Activated naive CD4-positive, alpha-beta T cell treated with anti-CD3 and anti-CD28 coated beads, Interleukin-2, amount 50 U/mL, for 72 hours (primary cell): ENCODE measurements around the gene CGNL1. TPM values are rescaled to one million over a fixed set of nuclear protein-coding genes. Genes with fewer than 3 reads are reported as not detected.

Experiments used
- ATAC-seq, 2 donors: fragments of 150-1000 bp; cut with Tn5 transposase; 2 replicates each; pipeline ENCODE4 v1.10.0; 2021; ENCODE audit warnings: mild to moderate bottlenecking in 2 of 2, moderate library complexity in 2 of 2
- DNase-seq, 2 donors: peaks; one replicate each; pipeline ENCODE4 v3.0.0; 2021 to 2022; ENCODE audit warnings: low spot score in 2 of 2
- H3K27ac Mint-ChIP-seq, 2 donors: one replicate each; pipeline ENCODE4 v1.8.0; 2022; ENCODE audit warnings: mild to moderate bottlenecking in 2 of 2, mixed read lengths in 2 of 2
- H3K36me3 Mint-ChIP-seq, 2 donors: one replicate each; pipeline ENCODE4 v1.8.0; 2022; ENCODE audit warnings: mixed read lengths in 2 of 2
- H3K9me3 Mint-ChIP-seq, 2 donors: one replicate each; pipeline ENCODE4 v1.8.0; 2022; ENCODE audit warnings: mixed read lengths in 2 of 2
- total RNA-seq, 2 donors: library from RNA; stranded (reverse); gene quantifications; one replicate each; pipeline ENCODE4 v1.2.3, GENCODE V29; 2022

CGNL1 gene
- total RNA-seq, 2 donors from 2014 or later, result not detected

DNA sequence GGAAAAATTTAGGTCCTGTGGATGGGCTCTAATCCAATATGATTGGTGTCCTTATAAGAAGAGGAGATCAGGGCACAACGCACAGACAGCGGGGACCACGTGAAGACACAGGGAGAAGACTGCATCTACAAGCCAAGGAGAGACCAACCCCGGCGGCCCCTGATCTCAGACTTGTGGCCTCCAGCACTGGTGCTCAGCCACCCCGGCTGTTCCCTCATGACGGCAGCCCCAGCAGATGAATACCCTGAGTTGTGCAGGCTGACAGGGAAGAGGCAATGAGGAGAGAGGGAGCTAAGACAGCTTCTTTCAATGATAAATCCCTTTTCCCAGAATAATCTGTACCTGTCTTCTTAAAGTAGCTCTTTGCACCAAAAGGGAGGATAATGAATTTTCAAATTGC lies 33.3 kb upstream of the CGNL1 start:
- ATAC-seq (no peak), DNase-seq (no peak)
- Mint-ChIP-seq H3K36me3 (no peaks in the 10 kb centered on the region), H3K9me3 (no peaks in the 10 kb centered on the region), H3K27ac (no peak overlapping the region)

DNA sequence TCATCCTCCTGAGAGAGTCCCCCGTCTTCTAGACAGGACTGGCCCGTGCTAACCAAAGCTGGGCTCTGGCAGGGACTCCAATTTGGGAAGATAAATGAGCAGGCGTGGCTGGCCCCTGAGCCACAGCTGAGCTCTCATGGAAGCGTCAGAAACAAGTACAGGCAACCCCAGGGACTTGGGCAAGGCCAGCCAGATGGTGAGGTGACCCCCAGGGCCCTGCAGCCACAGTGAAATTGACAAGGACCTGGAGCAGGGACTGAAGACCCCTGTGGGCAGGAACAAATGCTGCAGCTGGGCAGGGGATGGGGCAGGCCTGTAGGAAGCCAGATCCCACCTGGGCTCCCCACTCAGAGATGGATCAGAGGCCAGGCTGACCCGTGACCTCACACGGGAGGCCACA lies 32.8 kb upstream of the CGNL1 start:
- H3K27ac Mint-ChIP-seq, result no peak overlapping the region
- ATAC-seq (no peak), DNase-seq (no peak)
- H3K36me3 Mint-ChIP-seq, result no peaks in the 10 kb centered on the region
- no peaks in the 10 kb centered on the region for H3K9me3 Mint-ChIP-seq

DNA sequence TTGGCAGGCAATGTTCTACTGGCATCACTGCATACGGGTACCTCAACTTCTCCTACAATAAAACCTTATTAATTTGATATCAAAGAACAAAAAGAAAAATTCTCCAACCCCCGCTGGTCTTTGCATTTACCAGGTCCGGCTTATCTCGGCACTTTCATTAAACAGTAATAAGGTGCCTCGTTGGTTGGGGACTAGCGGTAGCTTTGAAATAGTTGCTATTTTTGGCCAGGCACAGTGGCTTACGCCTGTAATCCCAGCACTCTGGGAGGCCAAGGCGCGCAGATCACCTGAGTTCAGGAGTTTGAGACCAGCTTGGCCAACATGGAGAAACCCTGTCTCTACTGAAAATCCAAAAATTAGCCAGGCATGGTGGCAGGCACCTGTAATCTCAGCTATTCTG lies 32.0 kb upstream of the CGNL1 start:
- Mint-ChIP-seq H3K36me3 (no peaks in the 10 kb centered on the region), H3K9me3 (no peaks in the 10 kb centered on the region), H3K27ac (no peak overlapping the region)
- ATAC-seq (no peak), DNase-seq (no peak)

DNA sequence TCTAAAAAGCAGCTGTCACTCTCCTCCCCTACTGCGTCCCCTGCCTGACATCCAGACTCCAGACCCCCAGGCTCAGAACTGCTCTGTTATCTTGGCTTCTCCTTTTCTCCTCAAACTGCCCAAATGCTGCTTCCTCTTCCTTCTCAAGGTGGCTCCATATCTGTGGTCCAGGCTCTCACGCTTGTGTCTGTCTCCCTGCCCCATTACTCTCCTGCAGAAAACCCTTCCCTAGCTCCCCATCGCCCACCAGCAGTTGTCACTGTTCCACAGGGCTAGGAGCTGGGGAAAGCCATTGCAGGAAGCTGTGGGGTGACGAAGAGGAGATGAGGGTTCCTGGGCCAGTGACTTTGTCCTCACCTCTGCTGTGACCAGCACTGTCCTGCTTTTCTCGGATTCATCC lies 30.7 kb upstream of the CGNL1 start:
- no peak for DNase-seq
- no peak for ATAC-seq
- Mint-ChIP-seq H3K27ac (no peak overlapping the region), H3K36me3 (no peaks in the 10 kb centered on the region), H3K9me3 (no peaks in the 10 kb centered on the region)

DNA sequence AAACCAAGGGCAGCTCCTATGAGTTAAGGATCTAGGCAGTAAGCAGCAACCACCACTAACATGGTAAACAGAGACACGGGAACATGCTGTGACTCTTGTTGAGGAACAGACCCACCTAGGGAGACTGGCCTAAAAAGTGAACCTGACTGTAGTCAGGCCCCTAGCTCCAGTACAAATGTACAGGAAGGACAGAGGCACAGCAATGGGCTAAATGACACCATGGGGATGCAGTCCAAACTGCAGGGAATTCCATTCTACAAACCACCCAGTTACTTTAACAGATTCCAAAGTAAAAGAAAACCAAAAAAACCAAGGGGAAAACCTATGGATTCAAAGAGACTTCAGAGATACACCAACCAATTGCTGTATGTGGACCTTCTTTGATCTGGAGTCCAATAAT lies 28.2 kb upstream of the CGNL1 start:
- DNase-seq, result no peak
- no peak overlapping the region for H3K27ac Mint-ChIP-seq

DNA sequence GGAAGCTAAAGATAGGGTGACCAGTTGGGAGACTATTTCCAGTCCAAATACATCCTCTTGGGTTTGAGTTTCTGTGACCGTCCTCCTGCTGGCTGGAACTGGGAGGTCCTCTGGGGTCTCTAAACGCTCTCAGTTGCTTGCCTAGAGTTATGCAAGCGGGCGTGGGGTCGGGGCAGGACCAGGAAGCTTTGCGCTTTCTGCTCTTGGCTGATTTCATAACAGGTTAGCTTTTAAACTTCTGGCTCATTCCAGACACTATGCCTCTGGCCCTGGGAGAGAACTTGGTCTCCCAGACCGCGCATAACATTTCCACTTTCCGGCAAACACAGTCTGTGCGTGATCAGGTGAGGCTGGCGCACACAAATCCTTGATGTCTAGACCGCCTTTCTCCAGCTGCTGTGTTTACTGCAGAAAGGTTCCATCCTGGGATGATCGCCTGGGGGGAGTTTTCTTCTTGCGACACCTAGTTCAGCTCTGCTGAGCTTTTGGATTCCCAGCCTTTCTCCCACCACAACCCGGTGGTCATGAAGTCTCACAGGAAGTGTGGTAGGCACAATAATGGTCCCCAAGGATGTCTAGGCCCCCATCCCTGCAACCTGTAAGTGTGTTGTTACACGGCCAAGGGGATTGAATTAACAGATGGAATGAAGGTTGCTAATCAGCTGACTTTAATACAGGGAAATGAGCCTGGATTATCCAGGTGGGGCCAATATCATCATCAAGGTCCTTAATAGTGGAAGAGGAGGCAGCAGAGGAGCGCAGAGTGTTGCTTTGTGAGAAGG lies 23.6 kb upstream of the CGNL1 start:
- H3K27ac Mint-ChIP-seq, result no peak overlapping the region
- ATAC-seq, result no peak

More for the DNA sequence above, 28.2 kb upstream of the CGNL1 start:
- ATAC-seq, result no peak
- H3K36me3 Mint-ChIP-seq, result no peaks in the 10 kb centered on the region
- no peaks in the 10 kb centered on the region for H3K9me3 Mint-ChIP-seq

DNA sequence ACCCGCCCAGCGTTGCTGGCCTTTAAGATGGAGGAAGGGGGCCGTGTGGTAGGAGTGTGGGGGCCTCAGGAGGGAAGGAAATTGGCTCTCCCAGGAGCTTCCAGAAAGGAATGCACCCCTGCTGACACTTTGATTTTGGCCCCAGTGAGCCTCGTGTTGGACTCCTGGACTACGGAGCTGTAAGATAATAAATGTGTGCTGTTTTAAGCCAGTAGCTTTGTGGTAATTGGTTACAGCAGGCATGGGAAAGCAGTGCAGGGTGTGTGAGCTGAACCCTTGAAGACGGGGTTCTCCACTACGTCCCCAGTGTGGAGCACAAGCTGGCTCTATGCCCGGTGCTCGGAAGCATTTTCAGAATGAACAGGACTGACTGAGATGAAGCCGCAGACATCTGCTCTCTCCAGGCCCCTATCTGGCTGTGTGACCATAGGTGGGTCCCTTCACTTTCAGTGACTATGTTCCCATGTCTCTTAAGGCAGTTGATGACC lies 22.9 kb upstream of the CGNL1 start:
- H3K36me3 Mint-ChIP-seq, result no peaks in the 10 kb centered on the region
- DNase-seq, result no peak
- no peak overlapping the region for H3K27ac Mint-ChIP-seq
- no peaks in the 10 kb centered on the region for H3K9me3 Mint-ChIP-seq
- no peak for ATAC-seq

More for the DNA sequence above, 23.6 kb upstream of the CGNL1 start:
- DNase-seq, result no peak
- Mint-ChIP-seq H3K36me3 (no peaks in the 10 kb centered on the region), H3K9me3 (no peaks in the 10 kb centered on the region)

DNA sequence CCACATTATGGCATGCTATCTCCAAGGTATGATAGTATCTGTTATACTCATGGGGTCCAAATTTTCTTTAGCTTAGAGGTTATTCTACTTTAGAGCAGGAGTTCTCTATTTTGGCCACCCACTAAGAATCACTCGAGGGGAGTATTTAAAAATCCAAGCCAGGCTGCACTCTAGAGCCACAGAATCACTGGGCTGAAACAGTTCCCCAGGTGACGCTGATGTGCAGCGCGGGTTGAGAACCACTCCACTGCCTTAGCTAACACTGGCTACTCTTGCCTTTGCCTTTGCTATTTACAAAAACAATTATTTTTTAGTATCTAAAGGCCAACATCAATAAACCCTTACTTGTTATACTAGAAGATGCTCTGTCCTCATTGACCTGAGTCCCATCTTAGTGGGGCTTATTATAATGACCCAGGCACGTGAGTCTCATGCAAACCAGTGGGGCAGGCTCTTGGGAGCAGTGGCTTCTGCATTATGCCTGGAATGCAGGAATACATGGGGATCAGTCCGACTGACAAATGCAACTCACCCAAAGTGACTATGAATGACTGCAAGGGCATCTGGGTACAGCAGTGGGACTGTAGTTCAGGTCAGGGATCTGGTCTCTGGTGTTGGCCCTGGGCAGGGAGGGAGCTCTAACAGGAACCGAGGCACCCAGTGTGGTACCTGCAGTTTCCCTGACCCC lies 21.7 kb upstream of the CGNL1 start:
- DNase-seq, result no peak
- Mint-ChIP-seq H3K36me3 (no peaks in the 10 kb centered on the region), H3K27ac (no peak overlapping the region), H3K9me3 (no peaks in the 10 kb centered on the region)
- ATAC-seq, result no peak

DNA sequence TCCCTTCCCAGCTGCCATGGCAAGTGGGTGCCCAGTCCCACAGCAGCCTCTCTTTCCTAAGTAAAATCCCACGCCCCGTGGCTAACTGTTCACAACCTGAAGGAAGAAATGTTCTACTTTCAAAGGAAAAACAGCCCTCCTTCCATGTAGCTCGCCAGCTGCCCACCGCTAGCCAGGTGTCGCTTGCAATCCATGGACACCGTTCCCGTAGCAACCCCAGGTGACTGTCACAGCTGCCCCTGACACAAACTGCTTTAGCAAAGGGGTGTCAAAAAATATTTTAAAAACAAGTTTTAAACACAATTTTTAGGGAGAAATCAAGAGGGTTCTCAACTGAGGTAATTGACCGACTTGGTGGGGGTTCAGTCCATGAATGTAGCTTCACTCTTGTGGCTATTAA lies 21.0 kb upstream of the CGNL1 start:
- DNase-seq, result no peak
- Mint-ChIP-seq H3K9me3 (no peaks in the 10 kb centered on the region), H3K27ac (no peak overlapping the region), H3K36me3 (no peaks in the 10 kb centered on the region)
- no peak for ATAC-seq

DNA sequence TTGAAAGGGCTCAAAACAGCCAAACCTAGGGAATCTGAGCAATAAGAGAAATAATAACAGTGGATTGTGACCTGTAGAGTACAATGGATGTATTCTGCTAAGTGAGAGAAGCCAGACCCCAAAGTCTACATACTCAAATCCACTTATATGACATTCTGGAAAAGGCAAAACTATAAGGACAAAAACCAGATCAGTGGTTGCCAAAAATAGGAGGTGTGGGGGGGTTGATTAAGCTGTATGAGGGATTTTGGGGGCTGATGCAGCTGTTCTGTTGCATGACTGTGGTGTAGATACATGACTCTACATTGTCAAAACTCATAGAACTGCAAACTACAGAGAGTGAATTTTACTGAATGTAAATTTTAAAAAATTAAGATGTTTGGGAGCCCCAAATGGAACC lies 20.1 kb upstream of the CGNL1 start:
- Mint-ChIP-seq H3K27ac (no peak overlapping the region), H3K36me3 (no peaks in the 10 kb centered on the region), H3K9me3 (no peaks in the 10 kb centered on the region)
- ATAC-seq, result no peak
- DNase-seq, result no peak

DNA sequence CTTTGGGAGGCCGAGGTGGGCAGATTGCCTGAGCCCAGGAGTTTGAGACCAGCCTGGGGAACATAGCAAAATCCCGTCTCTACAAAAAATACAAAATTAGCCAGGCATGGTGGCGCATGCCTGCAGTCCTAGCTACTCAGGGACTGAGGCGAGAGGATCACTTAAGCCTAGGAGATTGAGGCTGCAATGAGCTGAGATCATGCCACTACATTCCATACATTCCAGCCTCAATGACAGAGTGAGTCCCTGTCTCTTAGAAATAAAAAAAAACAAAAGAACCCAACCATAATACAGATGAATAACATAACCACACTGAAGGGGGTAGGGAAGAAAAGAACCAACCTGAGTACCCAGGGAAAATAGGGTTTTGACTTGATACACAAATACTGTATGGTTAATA lies 19.7 kb upstream of the CGNL1 start:
- no peak for ATAC-seq
- H3K27ac Mint-ChIP-seq, result no peak overlapping the region

DNA sequence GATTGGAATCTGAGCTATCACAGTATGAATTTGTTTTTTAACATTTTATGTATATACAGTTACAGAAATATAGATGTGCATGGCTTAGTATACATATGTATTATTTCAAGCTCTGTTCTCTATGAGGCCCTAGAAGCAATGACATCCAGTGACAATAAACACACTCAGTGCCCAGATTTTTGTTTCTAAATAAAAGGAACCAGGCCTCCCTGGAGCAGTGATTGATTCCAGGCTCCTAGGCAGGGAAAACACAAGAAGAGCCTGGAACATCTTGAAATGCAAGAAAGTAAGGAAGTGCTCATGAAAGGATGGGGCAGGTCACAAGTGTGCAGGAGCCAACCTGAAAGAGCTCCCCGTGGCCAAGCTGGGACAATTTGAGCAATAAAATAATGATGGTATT lies 18.5 kb upstream of the CGNL1 start:
- DNase-seq (no peak), ATAC-seq (no peak)
- no peaks in the 10 kb centered on the region for H3K9me3 Mint-ChIP-seq
- no peak overlapping the region for H3K27ac Mint-ChIP-seq
- no peaks in the 10 kb centered on the region for H3K36me3 Mint-ChIP-seq

More for the DNA sequence above, 19.7 kb upstream of the CGNL1 start:
- Mint-ChIP-seq H3K9me3 (no peaks in the 10 kb centered on the region), H3K36me3 (no peaks in the 10 kb centered on the region)
- no peak for DNase-seq

DNA sequence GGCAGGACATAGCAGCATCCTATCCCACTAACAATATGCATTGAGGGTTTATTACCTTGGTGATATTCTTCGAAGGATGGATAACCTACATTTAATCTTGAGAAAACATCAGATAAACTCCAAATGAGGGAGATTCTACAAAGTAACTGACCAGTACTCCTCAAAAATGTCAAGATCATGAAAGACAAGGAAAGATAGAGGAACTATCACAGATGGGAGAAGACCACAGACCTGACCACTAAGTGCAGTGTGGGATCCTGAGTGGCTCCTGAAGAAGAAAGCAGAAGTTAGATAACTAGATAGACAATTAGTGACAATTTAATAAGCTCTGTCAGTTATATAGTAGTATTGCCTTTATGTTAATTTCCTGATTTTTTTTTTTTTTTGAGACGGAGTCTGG lies 17.7 kb upstream of the CGNL1 start:
- ATAC-seq (no peak), DNase-seq (no peak)
- Mint-ChIP-seq H3K36me3 (no peaks in the 10 kb centered on the region), H3K27ac (no peak overlapping the region), H3K9me3 (no peaks in the 10 kb centered on the region)

DNA sequence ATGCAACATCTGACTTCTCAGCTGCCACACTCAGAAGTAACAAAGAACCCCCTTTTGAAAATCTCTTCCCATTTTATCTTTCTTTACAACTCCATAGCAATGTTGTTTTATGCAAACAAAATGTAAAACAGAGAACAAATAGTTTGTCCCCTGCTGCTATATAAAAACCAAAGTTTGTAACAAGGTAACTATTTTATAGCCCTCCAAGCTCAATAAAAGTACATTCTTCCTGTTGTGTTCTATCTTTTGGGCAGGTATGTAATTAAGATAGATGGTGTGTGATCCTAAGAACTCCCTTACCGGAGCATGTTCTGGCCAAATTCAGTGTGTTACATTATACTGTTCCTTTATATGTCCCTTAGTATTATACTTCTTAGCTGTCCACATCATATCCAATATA lies 12.6 kb upstream of the CGNL1 start:
- ATAC-seq (no peak), DNase-seq (no peak)
- no peak overlapping the region for H3K27ac Mint-ChIP-seq
- H3K36me3 Mint-ChIP-seq, result no peaks in the 10 kb centered on the region
- H3K9me3 Mint-ChIP-seq, result no peaks in the 10 kb centered on the region

DNA sequence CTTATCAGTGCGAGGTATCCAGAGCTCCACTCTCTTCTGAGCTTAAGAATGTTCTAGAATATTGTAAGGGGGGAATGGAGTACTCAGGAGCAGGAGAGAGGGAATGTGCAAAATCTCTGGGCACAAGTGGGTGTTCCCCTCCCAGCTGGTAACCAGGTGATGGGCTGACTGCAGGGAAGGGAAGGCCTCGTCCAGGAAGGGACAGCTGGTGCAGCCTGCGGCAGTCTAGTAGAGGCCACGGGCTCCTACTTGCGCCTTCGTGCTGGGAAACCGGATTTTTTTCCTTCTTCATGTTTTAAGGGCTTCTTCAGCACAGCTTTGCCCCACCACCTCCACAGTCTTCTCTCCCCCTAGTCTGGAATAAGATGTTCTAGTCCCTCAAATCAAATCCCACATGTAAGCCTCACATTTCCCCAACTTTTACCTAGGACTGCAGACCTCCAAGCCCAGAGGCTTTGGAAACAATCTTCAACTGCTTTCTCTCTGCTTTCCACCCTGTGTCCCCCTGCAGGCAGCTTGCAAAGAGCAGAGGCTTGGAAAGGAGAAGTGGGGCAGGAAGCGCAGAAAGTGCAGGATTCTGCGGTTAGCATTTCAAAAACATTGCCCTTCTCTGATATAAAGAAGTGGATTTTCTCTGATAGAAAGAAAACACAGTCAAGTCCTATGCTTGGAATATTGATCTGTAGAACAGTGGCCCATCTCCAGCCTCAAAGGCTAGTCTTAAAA lies 11.9 kb upstream of the CGNL1 start:
- ATAC-seq, result no peak
- no peak for DNase-seq
- no peaks in the 10 kb centered on the region for H3K9me3 Mint-ChIP-seq
- H3K27ac Mint-ChIP-seq, result no peak overlapping the region
- H3K36me3 Mint-ChIP-seq, result no peaks in the 10 kb centered on the region

DNA sequence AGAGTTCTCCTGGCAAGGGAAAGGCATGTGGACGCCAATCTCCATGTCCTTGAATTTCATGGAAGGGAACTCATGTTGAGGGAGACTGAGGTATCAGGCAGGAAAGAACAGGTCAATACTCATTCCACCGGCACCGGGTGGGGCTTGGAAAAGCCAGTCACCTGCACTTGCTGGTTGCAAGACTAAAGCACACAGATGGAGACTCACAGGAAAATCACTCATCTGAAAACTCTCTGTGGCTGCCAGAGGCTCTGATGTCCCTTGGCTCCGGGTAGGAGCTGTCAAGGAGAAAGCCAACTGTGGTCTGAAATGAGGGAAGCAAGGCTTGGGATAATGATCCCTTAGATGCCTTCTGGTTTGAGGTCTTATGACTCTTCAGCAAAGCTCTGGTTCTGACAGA lies 8.7 kb upstream of the CGNL1 start:
- Mint-ChIP-seq H3K36me3 (no peaks in the 10 kb centered on the region), H3K9me3 (no peaks in the 10 kb centered on the region), H3K27ac (no peak overlapping the region)
- ATAC-seq (no peak), DNase-seq (no peak)

DNA sequence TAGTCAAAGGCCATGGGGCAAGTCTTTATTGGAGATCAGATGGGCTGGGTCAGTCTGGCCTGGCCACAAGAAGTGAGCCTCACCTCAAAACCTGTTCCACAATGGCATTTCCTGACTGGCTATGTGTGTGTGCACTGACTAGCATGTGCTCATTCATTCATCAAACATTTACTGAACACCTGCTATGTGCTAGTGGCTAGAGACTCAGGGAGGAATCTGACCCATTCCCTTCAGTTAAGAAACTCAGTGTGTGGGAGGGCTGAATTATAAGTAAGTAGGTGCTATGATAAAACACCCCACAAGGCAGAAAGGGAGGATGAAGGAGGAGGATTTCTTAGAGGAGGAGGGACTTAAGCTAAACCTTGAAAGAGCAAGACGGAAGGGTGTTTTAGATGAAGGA lies 5.4 kb upstream of the CGNL1 start:
- ATAC-seq (no peak), DNase-seq (no peak)
- Mint-ChIP-seq H3K27ac (no peak overlapping the region), H3K36me3 (peaks cover 0 to 10% of the 10 kb centered on the region in 2 donors), H3K9me3 (no peaks in the 10 kb centered on the region)
